ENCODE results near the gene KHDRBS2. TPM values are rescaled to one million over a fixed set of nuclear protein-coding genes. Genes with fewer than 3 reads are reported as not detected.

KHDRBS2 gene
- total and polyA plus RNA-seq, 2 of the 13 experiments (the other 11 are each of a cell fraction or from before 2014, with no cell fraction given), result not detected

DNA sequence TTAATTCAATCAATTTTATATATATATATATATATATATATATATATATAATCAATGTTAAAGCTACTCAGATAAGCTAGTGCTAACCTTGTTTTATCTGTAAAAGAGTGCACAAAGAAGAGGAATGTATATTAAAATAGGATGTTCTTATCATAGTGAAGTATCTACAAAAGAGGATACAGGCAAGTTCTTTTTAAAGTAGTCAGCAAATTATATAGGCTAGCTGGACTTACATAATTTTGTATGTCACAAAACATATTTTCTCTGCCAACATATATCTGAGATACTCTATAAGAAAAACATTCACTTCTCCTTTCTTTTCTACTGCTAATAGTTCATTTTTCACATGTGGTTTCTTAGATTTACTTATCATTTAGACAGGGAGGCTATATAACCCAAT, 39.9 kb downstream of the KHDRBS2 start:
- no peaks in the 10 kb centered on the region for H4K20me1 ChIP-seq (ENCODE audit: insufficient read depth, low read length)
- H3K79me2 ChIP-seq (ENCODE audit: insufficient read depth, low read length), result no peaks in the 10 kb centered on the region
- no peaks in the 10 kb centered on the region for H3K4me1 ChIP-seq (ENCODE audit: insufficient read depth, low read length)
- POLR2A ChIA-PET, result no interaction called here
- in situ Hi-C loops (cut with HindIII; ENCODE audit: extremely low pct_ligation_motif_present, low pct_unique_long_range_greater_than_20kb) (no loop called here), intact Hi-C loops (cut with micrococcal nuclease; ENCODE audit: unreplicated experiment) (no loop called here)
- H3K4me2 ChIP-seq (ENCODE audit: low read depth, low read length), result no peak overlapping the region
- no peak overlapping the region for H3K4me3 ChIP-seq (replicated peaks in 1 of 3; ENCODE audit: insufficient read depth in 1 of 3, low read depth in 2 of 3, low read length in 3 of 3)
- DNase-seq (ENCODE audit: low spot score) (no peak), ATAC-seq (no peak), FAIRE-seq (no peak)
- no TSS peak for BruUV-seq (replicated peaks)
- H3K27ac ChIP-seq (ENCODE audit: extremely low read length, insufficient read depth, low read length), result no peak overlapping the region
- no peaks in the 10 kb centered on the region for H3K27me3 ChIP-seq (ENCODE audit: control insufficient read depth in 1 of 2, insufficient read depth in 2 of 2, low read length in 2 of 2)
- no peak overlapping the region for H2AFZ ChIP-seq (ENCODE audit: low read length)
- TF ChIP-seq HNRNPUL1 (IDR thresholded peaks at IDR 0.05; ENCODE audit: low read depth, low read length) (no peak), MAFF (IDR thresholded peaks at IDR 0.05; ENCODE audit: low read depth, low read length) (peak; percentile 48; the same call in 1 of the 2 replicates), MAFK (conservative IDR thresholded peaks at IDR 0.05 in 1 of 2, IDR thresholded peaks at IDR 0.05 in 1 of 2; ENCODE audit: low read length in 2 of 2) (peak; percentile 66 to 78)
- CTCF ChIA-PET (ENCODE audit: low intra/inter-chr PET ratio, low total read pairs), result no interaction called here
- no peak overlapping the region for H3K9ac ChIP-seq (ENCODE audit: insufficient read depth, low read depth, low read length)
- H3K9me3 ChIP-seq (ENCODE audit: low read length), result no peaks in the 10 kb centered on the region
- no peaks in the 10 kb centered on the region for H3K36me3 ChIP-seq (replicated peaks in 1 of 2; ENCODE audit: control insufficient read depth in 1 of 2, insufficient read depth in 2 of 2, low read length in 2 of 2)

- in situ Hi-C loops (cut with HindIII; ENCODE audit: extremely low pct_ligation_motif_present, low pct_unique_long_range_greater_than_20kb), result no loop called here
- no peaks in the 10 kb centered on the region for H3K36me3 ChIP-seq (replicated peaks in 1 of 2; ENCODE audit: control insufficient read depth in 1 of 2, insufficient read depth in 2 of 2, low read length in 2 of 2)
- no peaks in the 10 kb centered on the region for H3K79me2 ChIP-seq (ENCODE audit: insufficient read depth, low read length)
- POLR2A ChIA-PET, result no interaction called here
- no peak for ATAC-seq
- intact Hi-C loops (cut with micrococcal nuclease; ENCODE audit: unreplicated experiment), result no loop called here
- 32% methylated on average over 5 of the region's 5 CpGs for WGBS (ENCODE audit: low lambda C conversion rate)
- H3K9me3 ChIP-seq (ENCODE audit: low read length), result no peaks in the 10 kb centered on the region
- H2AFZ ChIP-seq (ENCODE audit: low read length), result no peak overlapping the region
- CTCF ChIA-PET (ENCODE audit: low intra/inter-chr PET ratio, low total read pairs), result no interaction called here
- H3K27me3 ChIP-seq (ENCODE audit: control insufficient read depth in 1 of 2, insufficient read depth in 2 of 2, low read length in 2 of 2), result no peaks in the 10 kb centered on the region
- TF ChIP-seq CEBPB (IDR thresholded peaks at IDR 0.05; ENCODE audit: borderline replicate concordance, low read depth, low read length), result peak; percentile 52; the same call in 1 of the 2 replicates
- no peak for TF ChIP-seq TBL1XR1 (IDR thresholded peaks at IDR 0.05; ENCODE audit: borderline replicate concordance, low read length, partially characterized antibody)
- TF ChIP-seq IKZF1 (IDR thresholded peaks at IDR 0.05), result no peak
- TF ChIP-seq MAFK (conservative IDR thresholded peaks at IDR 0.05 in 1 of 2, IDR thresholded peaks at IDR 0.05 in 1 of 2; ENCODE audit: low read length in 2 of 2), result peak; percentile 62 to 76; a peak in 3 of 4 replicates
- peak; percentile 56 for TF ChIP-seq MAFF (IDR thresholded peaks at IDR 0.05; ENCODE audit: low read depth, low read length)
- H4K20me1 ChIP-seq (ENCODE audit: insufficient read depth, low read length), result no peaks in the 10 kb centered on the region
- FAIRE-seq, result no peak
- H3K4me2 ChIP-seq (ENCODE audit: low read depth, low read length), result no peak overlapping the region
- H3K9ac ChIP-seq (ENCODE audit: insufficient read depth, low read depth, low read length), result no peak overlapping the region
- BruUV-seq (replicated peaks), result no TSS peak
- no peak for DNase-seq (ENCODE audit: low spot score)
- H3K4me1 ChIP-seq (ENCODE audit: insufficient read depth, low read length), result no peaks in the 10 kb centered on the region
- no peak overlapping the region for H3K27ac ChIP-seq (ENCODE audit: extremely low read length, insufficient read depth, low read length)
- no peak overlapping the region for H3K4me3 ChIP-seq (replicated peaks in 1 of 3; ENCODE audit: insufficient read depth in 1 of 3, low read depth in 2 of 3, low read length in 3 of 3)
Observed at GRCh38 chr6:62236784-62237183, 49.2 kb downstream of the KHDRBS2 start.

All from HepG2 (cell line).